ENCODE measurements around the gene STKLD1. TPM values are rescaled to one million over a fixed set of nuclear protein-coding genes. Genes with fewer than 3 reads are reported as not detected.
"Not testable (repeated sequence)": the region's sequence is repeated elsewhere in the genome, so short reads cannot be mapped to it uniquely, and the experiment has no call there.

STKLD1 gene
- 0.64 TPM for total RNA-seq (ENCODE audit: unreplicated experiment)
- long read RNA-seq: 0 reads

- Mint-ChIP-seq H3K4me3 (ENCODE audit: unreplicated experiment) (peak within 1 kb of the TSS; percentile 99), H3K4me1 (ENCODE audit: unreplicated experiment) (peaks cover 13% of the 10 kb centered on the region), H3K9me3 (ENCODE audit: unreplicated experiment) (no peaks in the 10 kb centered on the region), H3K27ac (ENCODE audit: unreplicated experiment) (peak within 1 kb of the TSS; percentile 97), H3K27me3 (ENCODE audit: unreplicated experiment) (peaks cover 8% of the 10 kb centered on the region), H3K36me3 (ENCODE audit: low read depth, unreplicated experiment) (peaks cover 5% of the 10 kb centered on the region)
- DNase-seq (ENCODE audit: low spot score): peak; percentile 97
- TF ChIP-seq CTCF (IDR thresholded peaks at IDR 0.05; ENCODE audit: unreplicated experiment): no peak
Measured at GRCh38 chr9:133375724-133376654, at the start of gene STKLD1, which contains the start of gene SURF4. Gene STKLD1, plus strand, starts transcription at chr9:133376366. Its CDS starts 108 bp downstream, at chr9:133376474. Gene SURF4, minus strand, starts transcription at chr9:133376060. Its CDS starts 91 bp downstream, at chr9:133375969.

- H3K27me3 Mint-ChIP-seq (ENCODE audit: unreplicated experiment); DNase-seq (ENCODE audit: low spot score); H3K4me1 Mint-ChIP-seq (ENCODE audit: unreplicated experiment); H3K27ac Mint-ChIP-seq (ENCODE audit: unreplicated experiment); H3K9me3 Mint-ChIP-seq (ENCODE audit: unreplicated experiment); H3K4me3 Mint-ChIP-seq (ENCODE audit: unreplicated experiment): not testable (repeated sequence)
- peaks cover 15% of the 10 kb centered on the region for H3K36me3 Mint-ChIP-seq (ENCODE audit: low read depth, unreplicated experiment)
Measured at GRCh38 chr9:133327021-133327420, 49.1 kb upstream of the STKLD1 start.

GRCh38 chr9:133327834-133328484 lies 48.2 kb upstream of the STKLD1 start:
- Mint-ChIP-seq H3K36me3 (ENCODE audit: low read depth, unreplicated experiment) (peaks cover 21% of the 10 kb centered on the region), H3K4me3 (ENCODE audit: unreplicated experiment) (no peak overlapping the region), H3K27me3 (ENCODE audit: unreplicated experiment) (no peaks in the 10 kb centered on the region), H3K27ac (ENCODE audit: unreplicated experiment) (no peak overlapping the region), H3K9me3 (ENCODE audit: unreplicated experiment) (peaks cover 4% of the 10 kb centered on the region), H3K4me1 (ENCODE audit: unreplicated experiment) (no peaks in the 10 kb centered on the region)
- no peak for TF ChIP-seq CTCF (IDR thresholded peaks at IDR 0.05; ENCODE audit: unreplicated experiment)
- no peak for DNase-seq (ENCODE audit: low spot score)

GRCh38 chr9:133329306-133330156 lies 46.6 kb upstream of the STKLD1 start:
- DNase-seq (ENCODE audit: low spot score); H3K9me3 Mint-ChIP-seq (ENCODE audit: unreplicated experiment): not testable (repeated sequence)

More at GRCh38 chr9:133329306-133330156, 46.6 kb upstream of the STKLD1 start:
- H3K27me3 Mint-ChIP-seq (ENCODE audit: unreplicated experiment); H3K4me1 Mint-ChIP-seq (ENCODE audit: unreplicated experiment); H3K27ac Mint-ChIP-seq (ENCODE audit: unreplicated experiment); H3K4me3 Mint-ChIP-seq (ENCODE audit: unreplicated experiment): not testable (repeated sequence)
- H3K36me3 Mint-ChIP-seq (ENCODE audit: low read depth, unreplicated experiment): peaks cover 26% of the 10 kb centered on the region
- TF ChIP-seq CTCF (IDR thresholded peaks at IDR 0.05; ENCODE audit: unreplicated experiment): peak; percentile 64

Data from endothelial cell (in vitro differentiated cells).